GM12875 (cell line): ENCODE data around the gene NEURL4.

Experiments used
- H3K4me3 ChIP-seq: one replicate; pipeline ENCODE4 v1.5.1; 2011; ENCODE audit warnings: low read depth, low read length, control low read depth
- CTCF ChIP-seq: IDR thresholded peaks from 2 replicates; pipeline ENCODE4 v1.5.1; 2011; ENCODE audit warnings: low read depth, mild to moderate bottlenecking, control low read depth, inconsistent platforms, low read length, moderate library complexity, borderline replicate concordance; ENCODE audit not compliant: insufficient read depth

The NEURL4 gene

GRCh38 chr17:7318121-7318860, 10.8 kb downstream of the NEURL4 start:
- no peak for TF ChIP-seq CTCF
- H3K4me3 ChIP-seq: no peak overlapping the region

GRCh38 chr17:7317161-7317803, 11.9 kb downstream of the NEURL4 start:
- TF ChIP-seq CTCF: no peak
- H3K4me3 ChIP-seq: no peak overlapping the region

DNA sequence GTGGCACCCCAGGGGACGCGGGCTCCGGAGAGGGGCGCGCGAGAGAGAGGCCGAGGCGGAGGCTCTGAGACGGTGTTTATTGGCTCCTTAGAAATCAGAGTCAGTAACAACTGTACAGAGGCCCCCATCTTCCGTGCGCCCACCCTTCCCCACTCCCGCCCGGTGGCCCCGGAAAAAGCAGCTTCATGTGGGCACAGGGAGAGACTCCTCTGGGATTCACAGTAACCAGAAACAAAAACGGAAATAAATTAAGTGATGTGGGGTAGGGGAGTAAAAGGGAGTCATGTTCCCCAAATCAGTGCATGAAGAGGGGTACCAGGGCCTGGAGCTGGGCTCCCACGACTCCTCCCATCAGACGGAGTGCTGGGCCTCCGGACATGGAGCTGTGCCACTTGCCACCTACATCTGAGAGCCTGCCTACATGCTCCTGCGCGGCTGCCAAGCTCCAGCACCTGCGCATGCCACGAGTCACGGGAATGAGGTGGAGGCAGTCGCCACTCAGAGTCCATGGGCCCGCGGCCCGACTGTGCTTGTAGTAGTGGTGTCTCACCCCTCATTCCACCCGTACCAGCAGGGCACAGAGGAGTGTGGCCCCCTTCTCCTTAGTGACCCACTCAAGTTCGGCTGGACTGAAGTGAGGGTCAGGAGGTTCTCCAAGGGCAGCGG, 13.4 kb downstream of the NEURL4 start:
- no peak for TF ChIP-seq CTCF
- peak overlapping the region; percentile 87 for H3K4me3 ChIP-seq

DNA sequence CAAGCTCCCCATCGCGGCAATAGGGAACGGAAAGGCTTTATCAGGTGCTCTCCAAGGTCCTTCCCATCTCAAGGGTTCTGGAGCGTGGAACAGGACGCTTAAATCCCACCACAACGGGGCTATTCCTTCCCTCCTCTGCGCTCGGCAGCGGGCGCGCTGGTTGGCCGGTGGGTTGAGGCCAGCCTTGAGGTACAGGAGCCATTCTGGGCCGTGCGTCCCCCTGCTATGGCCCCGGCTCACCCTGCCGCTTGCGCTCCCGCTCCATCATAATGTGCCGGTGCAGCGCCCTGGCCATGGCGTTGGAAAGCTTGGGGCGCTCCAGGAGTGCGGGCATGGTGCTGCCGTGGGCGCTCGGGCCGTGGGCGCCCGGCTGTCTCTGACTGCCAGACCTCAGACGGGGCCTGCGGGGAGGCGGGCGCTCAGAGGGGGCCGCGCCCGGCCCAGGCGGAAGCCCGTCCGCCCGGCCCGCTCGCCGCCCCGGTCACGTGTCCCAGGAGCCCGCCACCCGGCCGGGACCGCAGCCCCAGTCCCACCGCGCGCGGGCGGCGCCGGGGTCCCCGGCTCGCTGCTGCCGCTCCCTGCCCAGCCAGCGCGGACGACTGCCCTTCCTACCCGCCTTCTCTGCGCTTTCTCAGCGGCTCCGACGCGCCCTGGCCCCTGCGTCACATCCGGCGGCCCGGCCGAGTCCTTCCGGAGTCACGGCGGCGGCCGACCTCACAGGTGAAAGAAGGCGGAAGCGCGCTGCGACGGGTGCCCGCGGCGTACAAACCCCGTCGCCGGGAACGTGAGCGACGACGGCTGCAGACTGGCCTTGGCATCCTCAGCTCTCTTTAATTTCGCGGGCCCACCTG, 14.2 kb downstream of the NEURL4 start, which contains the start of gene GPS2:
GPS2 (minus strand) TSS at position 642 of the 851 bp plus-strand sequence; CDS start at position 334, 308 bp downstream.
- H3K4me3 ChIP-seq: peak within 1 kb of the TSS; percentile 87
- TF ChIP-seq CTCF: no peak

- peak overlapping the region; percentile 87 for H3K4me3 ChIP-seq
- TF ChIP-seq CTCF: no peak
Measured at GRCh38 chr17:7313890-7314718, 15.0 kb downstream of the NEURL4 start.
